UCSD-AML1 (cell line): ENCODE data around the gene MTARC2.

ENCODE experiments used
- DNase-seq: peaks from one replicate; lab custom pipeline; 2025; ENCODE audit not compliant: unreplicated experiment; lab: John Stamatoyannopoulos, UW

The MTARC2 gene

DNA sequence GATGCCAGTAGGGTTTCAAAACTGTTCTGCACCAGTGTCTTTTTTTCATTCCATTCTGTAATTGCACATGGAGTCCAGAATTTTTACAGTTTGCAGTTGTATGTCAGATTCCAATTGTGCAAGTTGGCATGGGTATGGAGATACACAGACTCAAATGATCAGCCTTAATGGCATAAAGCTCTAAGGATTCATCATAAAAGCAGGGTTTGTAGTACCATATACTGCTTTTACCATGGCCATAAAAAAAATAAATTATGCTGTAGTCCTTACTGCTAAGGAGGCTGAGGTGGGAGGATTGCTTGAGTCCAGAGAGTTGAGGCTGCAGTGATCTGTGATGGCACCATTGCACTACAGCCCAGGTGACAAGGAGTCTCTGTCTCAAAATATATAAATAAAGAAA, 48.9 kb downstream of the MTARC2 start:
- DNase-seq = no peak

DNA sequence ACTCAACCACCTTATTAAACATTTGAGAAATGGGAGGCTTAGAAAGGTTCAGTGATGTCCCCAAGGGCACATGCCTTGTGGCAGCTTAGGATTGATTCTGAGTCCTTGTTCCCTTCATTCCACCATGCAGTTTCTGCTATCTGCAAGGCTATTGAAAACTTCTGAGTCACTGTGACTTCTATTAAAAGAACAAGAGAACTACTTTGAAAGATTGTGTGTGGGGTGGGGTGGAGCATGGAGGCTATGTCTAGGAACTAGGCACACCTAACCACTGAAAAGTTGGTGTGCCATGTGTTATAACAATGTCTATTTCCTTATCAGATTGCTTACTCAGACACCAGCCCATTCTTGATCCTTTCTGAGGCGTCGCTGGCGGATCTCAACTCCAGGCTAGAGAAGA, 49.4 kb downstream of the MTARC2 start:
- no peak for DNase-seq

DNA sequence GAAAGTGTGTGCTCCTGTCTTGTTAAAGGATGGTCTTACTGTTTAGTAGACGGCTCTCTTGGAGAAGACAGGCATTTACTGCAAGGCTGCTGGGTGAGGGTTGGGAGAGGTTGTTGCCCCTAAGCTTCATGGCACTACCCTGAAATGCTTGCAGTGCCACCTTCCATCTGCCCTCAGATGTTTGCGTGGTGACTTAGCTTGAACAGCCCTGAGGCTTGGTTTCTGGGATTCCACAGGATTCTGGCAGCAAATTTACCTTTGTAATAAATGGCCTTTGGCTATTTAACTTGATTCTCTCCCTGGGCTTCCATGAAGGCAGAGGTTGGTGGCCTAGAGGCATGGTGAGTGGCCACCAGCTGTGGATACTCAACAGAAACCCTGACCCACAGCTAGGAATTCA, 50.2 kb downstream of the MTARC2 start:
- DNase-seq = no peak

DNA sequence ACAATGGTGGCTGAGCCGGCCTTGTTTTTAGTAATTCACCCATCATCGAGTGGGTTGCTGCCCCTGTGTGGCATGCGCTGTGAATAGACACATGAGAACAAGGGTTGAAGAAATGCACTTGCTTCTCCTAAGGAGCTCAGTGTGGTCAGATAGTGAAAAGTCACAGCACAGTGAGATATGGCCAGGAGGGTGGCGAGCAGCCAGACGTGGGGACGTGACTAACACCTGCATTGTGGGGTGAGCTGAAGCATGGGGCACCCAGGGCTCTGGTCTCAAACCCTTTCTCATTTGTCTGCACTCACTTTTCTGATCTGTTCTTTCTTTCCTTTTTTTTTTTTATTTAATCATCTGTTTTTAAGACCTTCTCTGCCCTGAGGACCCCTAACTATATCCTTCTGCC, 52.1 kb downstream of the MTARC2 start:
- DNase-seq = no peak

DNA sequence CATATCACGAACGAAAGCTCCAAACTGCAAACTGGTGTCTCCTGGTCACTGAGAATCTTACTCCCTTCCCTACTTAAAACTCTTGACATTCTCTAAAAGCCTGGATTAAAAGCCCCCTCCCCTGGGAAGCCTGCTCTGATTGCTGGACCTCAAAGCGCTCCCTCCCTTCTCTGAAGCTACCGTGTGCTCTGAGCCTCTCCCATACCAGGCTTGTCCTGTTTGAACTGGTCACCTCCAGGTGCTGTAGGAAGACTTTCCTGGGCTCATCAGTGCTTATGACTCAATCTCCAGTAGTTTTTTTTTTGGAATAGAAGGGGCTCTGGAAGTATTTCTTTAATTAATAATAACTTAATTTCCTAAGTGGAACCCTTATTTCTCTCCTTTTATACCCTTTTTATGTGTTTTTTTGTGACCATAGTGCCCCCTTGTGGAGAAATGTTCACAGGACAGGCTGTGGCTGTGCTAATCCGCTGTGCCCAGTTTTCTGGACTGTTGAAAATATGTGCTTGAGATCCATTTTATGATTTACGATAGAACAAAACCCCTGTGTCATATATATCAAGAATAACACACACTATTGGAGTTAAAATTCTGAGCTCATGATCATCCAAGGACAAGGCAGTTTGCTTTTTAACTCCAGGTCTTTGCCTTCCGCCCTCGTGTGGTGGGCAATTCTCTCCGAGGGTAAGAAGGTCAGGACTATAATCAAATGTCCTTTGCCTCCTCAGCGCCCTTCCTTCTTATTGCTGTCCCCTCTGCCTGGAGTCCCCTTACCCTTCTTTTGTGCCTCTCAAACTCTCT, 55.5 kb downstream of the MTARC2 start:
- no peak for DNase-seq

DNA sequence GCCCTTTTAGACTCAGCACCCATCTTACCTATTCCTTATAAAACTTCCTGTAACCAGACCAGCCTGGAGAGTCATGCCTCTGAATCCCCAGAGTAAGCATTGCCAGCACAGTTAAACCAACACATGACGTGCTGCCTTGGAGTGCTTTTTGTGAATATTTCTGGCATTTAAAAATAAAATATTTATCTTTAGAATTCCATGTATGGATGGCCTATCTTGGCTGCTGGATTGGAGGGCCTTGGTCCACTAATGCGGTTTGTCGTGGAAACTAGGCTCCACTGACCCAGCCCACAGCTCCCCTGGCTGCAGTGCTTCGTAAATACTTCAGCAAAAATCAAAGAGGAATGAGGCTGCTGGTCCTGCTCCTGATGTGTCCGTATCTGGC, 56.1 kb downstream of the MTARC2 start:
- no peak for DNase-seq

DNA sequence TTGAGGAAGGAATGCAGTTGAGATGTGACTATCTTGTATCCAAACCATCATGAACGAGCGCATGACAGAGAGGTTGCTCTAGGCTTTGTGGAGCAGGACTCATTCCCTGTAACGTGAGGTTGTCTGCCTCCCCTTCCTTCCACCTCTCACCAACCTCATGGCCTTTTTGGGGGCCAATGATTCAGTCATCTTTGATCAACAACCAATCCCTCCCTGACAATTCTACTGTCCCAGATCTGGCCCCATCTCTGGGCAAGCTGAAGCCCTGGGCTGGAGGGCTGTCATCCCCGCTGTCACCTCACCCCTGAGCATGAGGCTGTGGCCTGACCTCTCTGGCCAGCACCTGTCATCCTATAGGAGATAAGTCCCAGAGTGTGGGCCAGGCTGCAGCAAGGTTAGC, 58.3 kb downstream of the MTARC2 start:
- DNase-seq = no peak

DNA sequence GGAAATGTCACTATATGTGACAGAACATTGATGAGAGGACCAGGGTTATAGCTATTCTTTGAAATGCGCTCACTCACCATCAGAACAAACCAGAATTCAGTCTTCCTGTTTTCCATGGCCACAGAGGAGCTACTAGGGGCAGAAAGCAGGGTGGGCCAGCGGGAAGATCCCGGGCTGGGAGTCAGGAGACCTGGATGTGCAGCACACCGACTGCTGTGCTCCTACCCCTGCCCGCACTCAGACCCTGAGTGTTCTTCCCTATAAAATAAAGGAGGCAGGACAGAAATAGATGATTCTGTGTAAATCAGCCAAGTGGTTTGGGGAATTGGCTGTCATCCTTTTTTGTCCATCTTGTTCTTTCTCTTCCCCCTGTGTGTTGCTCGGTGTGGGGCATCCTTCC, 59.6 kb downstream of the MTARC2 start:
- DNase-seq = no peak

DNA sequence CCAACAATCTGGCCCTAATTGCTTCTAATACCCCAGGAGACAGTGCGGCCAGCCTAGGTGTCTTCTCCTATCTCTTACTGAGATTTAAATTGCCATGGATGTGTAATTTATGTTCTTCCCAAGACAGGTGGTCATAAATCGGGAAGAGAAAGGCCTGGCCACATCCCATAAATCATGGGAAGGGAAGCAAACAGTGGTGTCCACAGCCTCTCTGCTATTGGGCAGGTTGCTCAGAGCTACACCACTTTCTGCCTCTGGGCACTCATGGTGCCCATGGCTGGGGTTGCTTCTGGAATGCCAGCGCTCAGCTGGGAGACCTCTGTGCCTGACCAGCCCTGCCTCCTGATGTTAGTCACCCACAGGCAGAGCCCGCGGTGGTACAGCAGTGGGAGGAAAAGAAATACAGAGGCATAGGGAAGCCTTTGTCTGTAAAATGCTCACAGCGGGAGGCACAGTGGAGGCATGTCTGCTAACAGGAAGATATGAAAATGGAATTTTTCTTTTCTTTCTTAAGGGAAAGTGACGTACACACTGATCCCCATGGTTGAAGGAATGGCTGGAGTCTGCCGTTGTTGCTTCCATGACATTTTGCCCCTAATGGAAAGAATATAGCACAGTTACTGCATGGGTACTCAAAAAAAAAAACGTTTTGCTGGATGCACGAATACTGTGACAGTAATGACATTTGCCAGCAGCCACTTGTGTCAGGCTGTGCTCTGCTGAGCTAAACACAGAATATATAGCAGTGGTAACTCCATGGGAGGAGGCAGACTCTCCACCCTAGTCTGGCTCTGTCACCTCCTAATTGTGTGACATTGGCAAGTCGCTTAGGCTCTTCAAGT, 60.4 kb downstream of the MTARC2 start:
- DNase-seq = no peak

DNA sequence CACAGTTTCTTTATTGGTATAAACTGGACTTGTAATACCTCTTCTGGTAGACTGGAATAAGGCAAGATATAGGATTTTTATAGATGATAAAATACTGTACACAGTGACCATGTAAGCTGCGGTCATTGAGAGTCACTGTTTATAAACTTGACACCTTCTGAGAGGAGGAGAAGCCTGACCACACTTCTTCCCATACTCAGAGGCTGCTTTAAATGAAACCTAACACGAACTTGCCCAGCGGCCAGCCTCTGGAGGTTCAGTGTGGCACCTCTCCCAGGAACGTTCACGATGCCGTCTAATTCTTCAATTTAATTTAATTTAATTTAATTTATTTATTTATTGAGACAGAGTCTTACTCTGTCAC, 61.0 kb downstream of the MTARC2 start:
- no peak for DNase-seq

DNA sequence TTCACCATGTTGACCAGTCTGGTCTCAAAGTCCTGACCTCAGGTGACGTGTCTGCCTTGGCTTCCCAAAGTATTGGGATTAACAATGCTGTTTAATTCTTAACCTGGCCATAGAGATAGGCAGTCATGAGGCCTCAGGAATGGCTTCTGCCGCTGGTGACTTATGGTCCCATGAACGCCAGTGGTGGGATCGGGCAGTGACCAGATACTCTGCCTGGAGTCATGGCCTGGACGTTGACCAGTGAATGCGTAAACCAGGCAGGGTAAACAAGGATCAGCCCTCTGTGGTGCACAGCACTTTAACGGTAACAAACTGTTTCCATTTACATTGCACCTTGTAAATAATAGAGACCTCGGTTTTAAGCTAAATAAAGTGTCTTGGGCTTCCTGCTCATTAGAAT, 61.6 kb downstream of the MTARC2 start:
- DNase-seq = no peak

DNA sequence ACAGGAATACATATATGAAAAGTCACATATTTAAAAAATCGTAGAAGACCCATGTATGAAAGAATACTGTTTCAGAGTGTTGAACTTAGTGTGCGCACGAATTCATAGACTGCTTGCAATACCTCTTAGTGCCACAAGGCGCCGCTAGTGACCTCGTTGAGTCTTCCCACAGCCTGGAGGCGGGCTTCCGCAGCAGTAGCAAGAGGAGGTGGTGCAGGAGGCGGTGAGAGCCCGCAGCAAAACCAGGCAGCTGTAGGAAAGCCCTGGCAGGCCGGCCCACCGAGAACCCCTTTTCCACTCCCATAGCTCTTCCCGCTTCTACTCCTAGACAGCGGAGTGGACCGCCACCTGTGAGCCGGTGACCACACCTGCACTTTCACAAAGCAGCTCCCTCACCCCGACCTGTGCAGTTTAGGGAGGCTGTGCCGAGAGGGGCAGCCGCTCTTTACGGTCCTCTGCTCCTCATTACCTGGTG, 62.1 kb downstream of the MTARC2 start:
- DNase-seq = peak; percentile 72

DNA sequence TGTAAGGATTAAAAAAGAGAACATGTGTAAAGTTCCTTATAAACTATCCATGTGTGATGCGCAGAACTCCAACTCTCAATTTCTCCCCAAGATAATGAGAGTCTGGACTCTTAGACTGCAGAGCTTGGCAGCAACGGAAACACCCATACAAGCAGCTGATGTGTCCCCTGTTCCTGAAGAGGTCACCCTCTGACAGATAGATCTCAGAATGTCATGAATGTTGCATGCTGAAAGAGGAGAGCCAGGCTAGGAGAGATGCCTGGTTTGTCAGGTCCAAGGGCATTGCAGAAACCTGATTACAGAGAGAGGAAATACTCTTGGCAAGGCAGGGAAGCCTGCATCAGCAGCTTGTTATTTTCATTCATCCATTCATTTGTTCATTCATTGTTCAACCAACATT, 62.8 kb downstream of the MTARC2 start:
- no peak for DNase-seq

DNA sequence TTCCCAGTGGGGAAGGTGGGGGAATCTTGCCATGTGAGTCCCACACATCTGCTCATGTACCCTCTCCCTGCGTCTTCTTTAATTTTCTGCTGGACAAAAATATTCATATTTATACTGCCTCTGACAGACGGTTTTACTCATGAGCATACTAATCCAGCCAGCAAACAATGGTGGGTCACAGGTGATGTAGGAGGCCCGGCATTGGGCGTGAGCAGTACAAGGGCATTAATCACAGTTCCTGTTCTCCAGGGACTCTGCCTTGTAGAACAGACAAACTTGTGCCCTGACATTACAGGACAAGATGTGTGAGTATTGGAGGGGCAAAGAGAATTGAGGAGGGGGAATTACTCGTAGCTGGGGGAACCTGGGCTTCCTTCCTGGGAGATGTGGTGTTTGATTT, 63.6 kb downstream of the MTARC2 start:
- DNase-seq = no peak

DNA sequence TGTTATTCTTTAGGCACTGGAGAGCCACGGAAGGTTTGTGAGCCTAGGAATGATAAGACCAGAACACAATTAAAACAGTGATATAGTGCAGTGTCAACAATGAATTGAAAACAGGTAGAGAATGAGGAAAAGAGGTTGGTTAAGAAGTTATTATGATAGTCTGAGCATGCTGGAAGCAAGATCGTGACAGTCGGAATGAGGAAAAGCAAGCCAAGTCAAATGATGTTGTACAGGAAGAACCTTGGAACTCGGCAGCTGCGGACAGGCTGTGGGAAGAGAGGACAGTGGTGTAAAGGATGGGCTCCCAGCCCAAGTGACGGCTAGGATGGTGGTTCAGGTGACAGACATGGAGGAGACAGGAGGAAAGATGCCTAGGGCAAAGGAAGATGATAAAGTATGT, 64.2 kb downstream of the MTARC2 start:
- no peak for DNase-seq

DNA sequence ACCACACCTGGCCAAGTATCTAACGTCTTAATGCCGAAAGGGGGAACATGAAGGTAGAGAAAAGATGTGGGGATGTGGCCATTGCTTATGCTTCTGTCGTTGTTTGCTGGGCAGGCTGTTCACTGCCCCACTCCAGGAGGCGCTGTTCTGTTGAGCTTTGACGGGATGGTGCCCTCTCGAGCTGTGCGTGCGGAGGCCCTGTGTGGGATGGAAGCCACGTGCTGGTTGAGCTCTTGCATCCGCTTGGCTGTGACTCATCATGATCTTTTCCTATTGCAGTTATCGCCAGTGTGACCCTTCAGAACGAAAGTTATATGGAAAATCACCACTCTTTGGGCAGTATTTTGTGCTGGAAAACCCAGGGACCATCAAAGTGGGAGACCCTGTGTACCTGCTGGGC, 64.9 kb downstream of the MTARC2 start:
- no peak for DNase-seq

DNA sequence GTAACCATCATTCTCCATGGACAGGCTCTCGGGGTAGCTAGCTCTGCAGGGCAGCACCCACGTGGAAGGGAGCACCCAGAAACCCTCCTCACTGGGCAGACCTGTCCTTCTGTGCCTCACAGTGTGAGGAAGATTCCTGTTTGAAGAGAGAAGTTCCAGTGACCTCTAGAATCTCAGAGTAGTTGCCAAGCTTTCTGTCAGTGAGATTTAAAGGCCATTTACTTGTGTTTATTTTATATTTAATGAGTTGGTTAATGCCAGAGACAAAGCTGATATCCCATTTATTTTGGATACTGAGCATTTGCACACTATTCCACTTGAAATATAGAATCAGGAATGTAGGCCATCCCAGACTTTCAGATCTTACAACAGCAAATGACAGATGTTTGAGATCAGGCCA, 67.3 kb downstream of the MTARC2 start:
- no peak for DNase-seq

DNA sequence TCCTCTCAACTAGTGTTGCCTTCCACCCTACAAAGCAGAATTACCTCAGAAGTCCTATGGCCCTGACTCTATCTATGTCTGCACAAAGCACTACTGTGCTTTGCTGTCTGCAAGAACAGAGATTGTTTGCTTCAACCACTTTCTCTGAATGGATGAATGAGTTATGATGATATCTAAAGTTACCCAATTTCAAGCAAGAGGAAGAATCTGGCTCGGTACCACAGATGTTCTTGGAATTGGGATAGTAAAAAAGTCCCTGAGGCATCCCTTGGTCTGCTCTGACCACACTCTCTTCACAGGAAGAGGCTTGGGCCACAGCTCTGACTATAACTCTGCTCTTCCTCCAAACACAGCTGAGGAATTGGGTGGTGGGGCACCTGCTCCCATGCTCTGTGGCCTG, 69.8 kb downstream of the MTARC2 start:
- no peak for DNase-seq

DNA sequence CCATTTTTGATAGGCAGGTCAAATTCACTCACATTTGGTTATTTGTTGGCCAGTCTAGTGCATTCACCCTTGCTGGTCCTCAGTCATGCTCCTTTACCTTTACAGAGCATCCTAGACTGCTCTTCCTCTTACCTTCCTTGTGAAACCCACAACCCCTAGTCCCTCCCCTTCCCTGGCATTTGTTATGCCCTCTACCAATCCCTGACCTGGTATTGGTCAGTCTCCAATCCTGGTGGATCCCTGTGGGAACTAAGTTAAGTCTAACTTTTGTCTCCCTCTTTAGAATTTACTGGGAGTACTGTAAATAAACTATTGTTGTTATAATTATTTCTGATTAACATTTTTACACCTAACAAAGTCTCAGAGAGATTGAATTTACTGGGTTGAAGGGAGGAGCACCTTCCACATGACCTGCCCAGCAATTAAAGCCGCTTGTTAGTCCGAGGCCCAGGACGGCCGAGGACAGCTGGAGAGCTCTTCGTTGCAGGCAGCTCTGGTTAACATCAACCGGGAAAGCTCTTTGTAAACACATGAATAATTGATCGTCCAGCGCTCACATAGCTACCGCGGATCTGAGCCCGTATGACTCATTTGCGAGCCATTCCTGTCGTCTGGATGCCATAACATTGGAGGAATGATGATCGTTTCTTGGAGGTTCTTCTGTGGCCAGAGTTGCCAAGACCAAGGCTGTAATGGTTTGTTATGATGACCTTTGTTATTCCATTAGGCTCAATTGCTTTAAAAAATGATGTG, 70.5 kb downstream of the MTARC2 start:
- DNase-seq = no peak

DNA sequence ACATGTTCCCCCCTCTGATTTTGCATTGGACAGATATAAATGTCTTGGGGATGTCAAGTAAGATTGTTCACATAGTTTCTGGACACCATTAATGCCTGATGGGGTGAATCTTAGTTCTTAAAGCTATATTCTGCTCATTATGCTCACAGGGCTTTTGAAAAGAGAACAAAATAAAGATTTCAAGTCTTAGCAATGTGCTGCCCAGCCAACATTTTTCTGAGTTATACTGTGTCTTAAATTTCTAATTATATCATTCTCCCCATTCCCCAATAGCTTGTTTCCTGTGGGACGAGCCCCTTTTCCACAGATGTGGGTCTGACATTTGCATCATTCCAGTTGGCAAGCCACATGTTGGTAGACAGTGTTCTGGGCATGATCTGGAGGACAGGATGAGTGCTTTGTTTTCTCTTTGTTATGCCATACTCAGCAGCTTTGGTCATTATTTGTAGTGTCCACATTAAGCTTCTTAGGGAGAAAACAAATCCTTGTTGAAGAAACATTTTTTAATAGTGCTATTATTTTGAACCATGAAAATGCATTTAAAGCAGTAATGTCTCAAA, 71.4 kb downstream of the MTARC2 start:
- DNase-seq = no peak
